BJ (cell line): ENCODE measurements around the gene HIVEP1. TPM values are rescaled to one million over a fixed set of nuclear protein-coding genes. Genes with fewer than 3 reads are reported as not detected.

Source experiments
- CTCF ChIA-PET: fragments of 350-600 bp; formaldehyde crosslinking; extraction: SDS; loops from one replicate; lab custom pipeline; 2021; ENCODE audit warnings: antibody characterized with exemption, inconsistent platforms; lab: Yijun Ruan, JAX
- POLR2A ChIA-PET: fragments of 300-600 bp; sonication (Branson Sonifier 250); formaldehyde crosslinking; extraction: SDS; loops from one replicate; lab custom pipeline; 2021; ENCODE audit warnings: antibody characterized with exemption; lab: Charles Lee
- DNase-seq: peaks from one replicate; pipeline ENCODE4 v3.0.0-alpha.2; 2011; ENCODE audit warnings: low read depth
- H3K27me3 ChIP-seq: 2 replicates; pipeline ENCODE4 v1.6.0; 2011; ENCODE audit warnings: low read length; ENCODE audit not compliant: control insufficient read depth, insufficient read depth
- H3K36me3 ChIP-seq: 2 replicates; pipeline ENCODE4 v1.5.1; 2011; ENCODE audit warnings: low read length; ENCODE audit not compliant: control insufficient read depth, insufficient read depth
- H3K4me3 ChIP-seq: 2 replicates; pipeline ENCODE4 v1.5.1; 2011; ENCODE audit warnings: low read depth, mild to moderate bottlenecking, control low read depth, low read length
- polyA plus RNA-seq: library from polyadenylated mRNA; depleted of rRNA; stranded (reverse); fragments of >200 nt; gene quantifications from 2 replicates; pipeline ENCODE4 v1.2.3, GENCODE V29; 2011
- TF ChIP-seq, protein P1 (sequence below): IDR thresholded peaks from 2 replicates; pipeline ENCODE4 v1.5.1; 2011; ENCODE audit warnings: low read depth, mild to moderate bottlenecking, control low read depth, inconsistent platforms, low read length, moderate library complexity; ENCODE audit not compliant: insufficient read depth

The HIVEP1 gene
- polyA plus RNA-seq, 1 experiment = 17.1 TPM

DNA sequence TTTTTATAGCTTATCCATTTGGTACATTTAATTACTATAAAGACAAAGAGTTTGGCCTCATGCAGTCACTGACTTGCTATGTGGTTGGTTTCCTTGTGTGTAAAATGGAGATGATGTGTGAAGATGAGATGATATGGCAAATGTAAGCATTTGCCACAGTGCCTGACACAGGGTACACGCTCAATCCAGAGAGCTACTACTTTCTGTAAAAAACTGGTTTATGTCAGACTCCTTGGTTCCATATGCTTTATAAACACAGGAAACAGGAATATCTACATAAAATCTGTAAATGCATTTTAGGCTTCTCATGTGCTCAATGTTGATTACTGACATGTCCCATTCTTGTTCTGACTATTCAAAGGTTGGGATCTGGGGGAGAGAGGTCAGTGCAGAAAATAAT lies 10.4 kb downstream of the HIVEP1 start:
- DNase-seq = no peak
- Histone ChIP-seq H3K4me3 (no peak overlapping the region), H3K36me3 (no peaks in the 10 kb centered on the region), H3K27me3 (no peaks in the 10 kb centered on the region)
- ChIA-PET CTCF (interaction anchor here (0.9 kb wide), 1 partner anchor 251 kb away, joined by 3 read pairs; no protein-coding TSS in a partner anchor), POLR2A (no interaction called here)
- TF ChIP-seq, protein P1, sequence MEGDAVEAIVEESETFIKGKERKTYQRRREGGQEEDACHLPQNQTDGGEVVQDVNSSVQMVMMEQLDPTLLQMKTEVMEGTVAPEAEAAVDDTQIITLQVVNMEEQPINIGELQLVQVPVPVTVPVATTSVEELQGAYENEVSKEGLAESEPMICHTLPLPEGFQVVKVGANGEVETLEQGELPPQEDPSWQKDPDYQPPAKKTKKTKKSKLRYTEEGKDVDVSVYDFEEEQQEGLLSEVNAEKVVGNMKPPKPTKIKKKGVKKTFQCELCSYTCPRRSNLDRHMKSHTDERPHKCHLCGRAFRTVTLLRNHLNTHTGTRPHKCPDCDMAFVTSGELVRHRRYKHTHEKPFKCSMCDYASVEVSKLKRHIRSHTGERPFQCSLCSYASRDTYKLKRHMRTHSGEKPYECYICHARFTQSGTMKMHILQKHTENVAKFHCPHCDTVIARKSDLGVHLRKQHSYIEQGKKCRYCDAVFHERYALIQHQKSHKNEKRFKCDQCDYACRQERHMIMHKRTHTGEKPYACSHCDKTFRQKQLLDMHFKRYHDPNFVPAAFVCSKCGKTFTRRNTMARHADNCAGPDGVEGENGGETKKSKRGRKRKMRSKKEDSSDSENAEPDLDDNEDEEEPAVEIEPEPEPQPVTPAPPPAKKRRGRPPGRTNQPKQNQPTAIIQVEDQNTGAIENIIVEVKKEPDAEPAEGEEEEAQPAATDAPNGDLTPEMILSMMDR = no peak

DNA sequence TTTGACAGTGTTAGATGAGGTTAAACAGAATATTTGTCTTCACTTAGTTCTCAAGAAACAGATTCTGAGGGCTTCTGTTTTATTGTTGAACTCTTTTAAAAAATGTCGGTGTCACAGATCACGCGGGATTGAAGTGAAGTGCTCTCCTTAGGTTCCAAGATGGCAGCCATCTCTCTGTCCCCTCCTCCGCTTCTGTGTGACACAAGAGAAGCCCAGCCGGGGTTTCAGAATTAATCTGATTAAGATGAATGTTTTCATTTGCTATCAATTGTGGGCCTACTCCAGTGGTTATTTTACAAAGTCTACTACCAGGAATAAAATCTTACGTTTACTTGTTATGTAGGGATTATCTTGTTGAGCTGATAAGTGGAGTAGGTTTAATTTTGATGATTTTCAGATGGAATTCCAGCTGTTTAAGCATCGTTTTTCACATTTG lies 10.9 kb downstream of the HIVEP1 start:
- Histone ChIP-seq H3K36me3 (no peaks in the 10 kb centered on the region), H3K4me3 (no peak overlapping the region), H3K27me3 (no peaks in the 10 kb centered on the region)
- ChIA-PET CTCF (interaction anchor here (2.8 kb wide), 1 partner anchor 10 kb away, joined by 8 read pairs; the partner anchor contains the start of gene HIVEP1), POLR2A (no interaction called here)
- TF ChIP-seq, protein P1 = no peak
- no peak for DNase-seq

DNA sequence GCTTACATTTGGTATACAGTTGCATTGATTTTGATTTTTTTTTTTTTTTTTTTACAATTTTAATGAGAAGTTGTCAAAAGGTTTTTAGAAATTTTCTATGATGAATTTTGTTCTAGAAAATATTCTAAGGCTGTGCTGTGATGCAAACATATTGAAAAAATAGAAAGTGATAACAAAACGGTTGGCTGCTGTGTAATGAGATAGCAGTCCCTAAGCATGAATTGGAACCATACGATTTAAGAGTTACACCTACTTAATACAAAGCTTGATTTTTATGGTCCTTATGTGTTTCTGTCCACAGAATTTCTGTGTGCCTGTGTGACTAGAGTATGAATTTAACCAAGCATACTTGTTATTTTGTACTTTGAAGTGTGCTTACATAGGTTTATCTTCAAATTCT lies 12.1 kb downstream of the HIVEP1 start:
- CTCF ChIA-PET = interaction anchor here (1.0 to 2.8 kb wide), 2 partner anchors 11 to 262 kb away, joined by 3 to 8 read pairs; partner anchors contain the start of gene HIVEP1
- Histone ChIP-seq H3K27me3 (no peaks in the 10 kb centered on the region), H3K36me3 (no peaks in the 10 kb centered on the region), H3K4me3 (no peak overlapping the region)
- TF ChIP-seq, protein P1 = no peak
- DNase-seq = no peak
- POLR2A ChIA-PET = no interaction called here

DNA sequence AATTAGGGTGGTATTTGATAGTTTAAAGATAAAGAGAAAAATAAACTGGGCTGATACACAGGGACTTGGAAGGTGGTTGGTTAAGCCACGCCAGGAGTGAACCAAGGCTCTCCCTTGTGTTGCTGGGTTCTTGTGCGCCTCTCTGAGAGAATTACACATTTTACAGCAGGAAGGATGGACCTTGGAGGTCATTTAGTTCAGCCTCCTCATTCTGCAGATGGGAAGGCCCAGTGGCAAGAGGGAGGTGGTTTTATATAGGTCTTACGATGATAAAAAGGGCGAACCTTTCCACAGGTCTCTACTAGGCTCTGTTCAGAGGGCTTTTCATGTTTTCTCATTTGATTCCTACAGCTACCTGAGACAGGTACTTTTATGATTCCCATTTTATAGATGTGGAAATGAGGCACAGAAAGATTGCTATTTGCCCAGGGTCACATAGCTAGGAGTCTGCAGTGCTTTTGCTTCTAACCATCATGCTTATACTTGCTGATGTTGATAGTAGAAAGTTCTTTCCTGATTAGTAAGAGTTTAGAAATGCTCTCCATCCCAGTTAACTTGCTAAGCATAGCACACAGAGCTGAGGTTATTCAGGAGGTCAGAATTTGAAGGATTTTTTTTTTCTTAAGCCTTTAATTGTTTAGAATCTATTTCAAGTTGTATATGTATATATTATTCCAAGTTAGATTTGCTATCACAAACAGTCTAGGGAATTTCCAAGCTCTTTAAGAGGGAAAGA lies 12.8 kb downstream of the HIVEP1 start:
- no peaks in the 10 kb centered on the region for H3K36me3 ChIP-seq
- CTCF ChIA-PET = interaction anchor here (0.6 to 2.8 kb wide), 2 partner anchors 12 to 323 kb away, joined by 4 to 8 read pairs; partner anchors contain the start of gene HIVEP1
- POLR2A ChIA-PET = no interaction called here
- H3K27me3 ChIP-seq = no peaks in the 10 kb centered on the region
- DNase-seq = no peak
- TF ChIP-seq, protein P1 = no peak
- no peak overlapping the region for H3K4me3 ChIP-seq

DNA sequence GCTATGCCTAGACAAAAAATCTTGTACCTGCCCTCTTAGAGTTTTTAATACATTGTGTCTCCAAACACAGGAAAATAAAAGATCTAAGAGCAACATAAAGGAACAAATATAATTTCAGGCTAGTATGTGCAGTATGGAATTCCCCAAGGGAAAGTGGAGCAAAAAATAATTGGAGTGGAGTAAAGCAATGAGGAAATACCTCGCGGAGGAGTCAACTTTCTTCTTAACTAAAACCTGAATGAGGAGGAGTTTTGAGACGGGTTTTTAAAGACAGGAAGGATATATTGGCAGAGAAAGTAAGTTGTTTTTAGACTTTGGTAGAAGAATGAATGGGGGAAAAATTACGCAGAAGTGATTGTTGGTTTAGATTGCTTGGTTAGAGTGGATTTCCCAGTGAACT lies 14.0 kb downstream of the HIVEP1 start:
- CTCF ChIA-PET = no interaction called here

More for the DNA sequence above, 14.0 kb downstream of the HIVEP1 start:
- no peaks in the 10 kb centered on the region for H3K36me3 ChIP-seq
- POLR2A ChIA-PET = no interaction called here
- H3K4me3 ChIP-seq = no peak overlapping the region
- TF ChIP-seq, protein P1 = no peak
- H3K27me3 ChIP-seq = no peaks in the 10 kb centered on the region
- no peak for DNase-seq
